GM19239 (cell line): ENCODE data around the gene RALB.
A peak's percentile ranks its signal among the peaks of the same experiment; 100 is the strongest.
"Not testable (repeated sequence)": the region's sequence is repeated elsewhere in the genome, so short reads cannot be mapped to it uniquely, and the experiment has no call there.

Experiments used
- DNase-seq: peaks from one replicate; pipeline ENCODE4 v3.0.0; 2011; ENCODE audit warnings: low spot score; ENCODE audit not compliant: insufficient read length
- FAIRE-seq: peaks from 2 replicates; lab custom pipeline; 2011; peaks lifted over from hg19 to GRCh38; lab: Jason Lieb, UNC

Gene RALB

GRCh38 chr2:120224256-120224655 lies 28.4 kb upstream of the RALB start:
- FAIRE-seq, result no peak
- DNase-seq, result no peak

- DNase-seq (no peak), FAIRE-seq (no peak)
Measured at GRCh38 chr2:120224735-120225548, 27.7 kb upstream of the RALB start.

GRCh38 chr2:120225549-120226065 lies 27.0 kb upstream of the RALB start:
- FAIRE-seq (no peak), DNase-seq (no peak)

GRCh38 chr2:120226316-120226715 lies 26.3 kb upstream of the RALB start:
- FAIRE-seq, result no peak
- DNase-seq, result no peak

- FAIRE-seq (no peak), DNase-seq (no peak)
Measured at GRCh38 chr2:120227111-120227991, 25.3 kb upstream of the RALB start.

- FAIRE-seq, result no peak
- no peak for DNase-seq
Measured at GRCh38 chr2:120228503-120228902, 24.1 kb upstream of the RALB start.

- no peak for DNase-seq
- no peak for FAIRE-seq
Measured at GRCh38 chr2:120229341-120229740, 23.3 kb upstream of the RALB start.

- DNase-seq (no peak), FAIRE-seq (peak; percentile 84)
Measured at GRCh38 chr2:120230515-120231471, 21.9 kb upstream of the RALB start.

GRCh38 chr2:120231564-120231973 lies 21.1 kb upstream of the RALB start:
- DNase-seq (no peak), FAIRE-seq (no peak)

- DNase-seq (peak; percentile 83), FAIRE-seq (peak; percentile 96)
Measured at GRCh38 chr2:120231974-120232635, 20.5 kb upstream of the RALB start.

- FAIRE-seq (no peak), DNase-seq (no peak)
Measured at GRCh38 chr2:120233292-120233691, 19.4 kb upstream of the RALB start.

- not testable (repeated sequence) for DNase-seq, FAIRE-seq
Measured at GRCh38 chr2:120235158-120235557, 17.5 kb upstream of the RALB start.

GRCh38 chr2:120235681-120236080 lies 17.0 kb upstream of the RALB start:
- no peak for FAIRE-seq
- no peak for DNase-seq

GRCh38 chr2:120236316-120236715 lies 16.3 kb upstream of the RALB start:
- DNase-seq (no peak), FAIRE-seq (no peak)

- DNase-seq, result no peak
- FAIRE-seq, result no peak
Measured at GRCh38 chr2:120236791-120237190, 15.9 kb upstream of the RALB start.

GRCh38 chr2:120237491-120237902 lies 15.2 kb upstream of the RALB start:
- FAIRE-seq, result no peak
- no peak for DNase-seq

GRCh38 chr2:120238728-120239487 lies 13.7 kb upstream of the RALB start:
- DNase-seq, result no peak
- no peak for FAIRE-seq

GRCh38 chr2:120239488-120240287 lies 13.0 kb upstream of the RALB start:
- FAIRE-seq (no peak), DNase-seq (no peak)
